ENCODE results near the gene DTX3. TPM values are rescaled to one million over a fixed set of nuclear protein-coding genes. Genes with fewer than 3 reads are reported as not detected.
A peak's percentile ranks its signal among the peaks of the same experiment; 100 is the strongest.
"Not testable (repeated sequence)": the region's sequence is repeated elsewhere in the genome, so short reads cannot be mapped to it uniquely, and the experiment has no call there.

Gene DTX3
- 26.0 TPM for total RNA-seq
- long read RNA-seq, partial matches to known transcripts: 5 of 20 reads
- long read RNA-seq, other reads (novel, unspliced or antisense): 9 of 20 reads

- Histone ChIP-seq H3K9me3 (no peaks in the 10 kb centered on the region), H3K36me3 (peaks cover 30% of the 10 kb centered on the region), H3K4me1 (peaks cover 16% of the 10 kb centered on the region), H3K4me3 (peak within 1 kb of the TSS; percentile 58), H3K27ac (peak within 1 kb of the TSS; percentile 89), H3K27me3 (no peaks in the 10 kb centered on the region)
- ATAC-seq (peak; percentile 49), DNase-seq (no peak)
- TF ChIP-seq CTCF (IDR thresholded peaks at IDR 0.05): no peak
- intact Hi-C loops (cut with DNase I): no loop called here
These were observed at the start of gene DTX3 for GRCh38 chr12:57604454-57604991. Gene DTX3, plus strand, starts transcription at chr12:57604824. Its CDS starts 1,694 bp downstream, at chr12:57606518.

GRCh38 chr12:57554897-57555296 is 49.7 kb upstream of the DTX3 start:
- Histone ChIP-seq H3K27me3 (peaks cover 9% of the 10 kb centered on the region), H3K9me3 (no peaks in the 10 kb centered on the region), H3K4me3 (no peak overlapping the region), H3K4me1 (peaks cover 3% of the 10 kb centered on the region), H3K27ac (no peak overlapping the region), H3K36me3 (no peaks in the 10 kb centered on the region)
- DNase-seq: peak; percentile 3
- intact Hi-C loops (cut with DNase I): no loop called here
- TF ChIP-seq CTCF (IDR thresholded peaks at IDR 0.05): no peak
- ATAC-seq: no peak

- intact Hi-C loops (cut with DNase I): no loop called here
- Histone ChIP-seq H3K4me3 (no peak overlapping the region), H3K9me3 (no peaks in the 10 kb centered on the region), H3K27me3 (no peaks in the 10 kb centered on the region), H3K36me3 (no peaks in the 10 kb centered on the region), H3K27ac (no peak overlapping the region), H3K4me1 (no peaks in the 10 kb centered on the region)
- ATAC-seq (no peak), DNase-seq (no peak)
- TF ChIP-seq CTCF (IDR thresholded peaks at IDR 0.05): no peak
These were observed 45.8 kb upstream of the DTX3 start for GRCh38 chr12:57558864-57559263.

GRCh38 chr12:57560516-57560915 is 44.1 kb upstream of the DTX3 start:
- DNase-seq: no peak

GRCh38 chr12:57561117-57561516 is 43.5 kb upstream of the DTX3 start:
- H3K4me3 ChIP-seq; H3K4me1 ChIP-seq; intact Hi-C loops (cut with DNase I); H3K27me3 ChIP-seq; H3K27ac ChIP-seq; ATAC-seq; H3K9me3 ChIP-seq; DNase-seq; H3K36me3 ChIP-seq: not testable (repeated sequence)

More at GRCh38 chr12:57560516-57560915, 44.1 kb upstream of the DTX3 start:
- Histone ChIP-seq H3K27ac (no peak overlapping the region), H3K27me3 (no peaks in the 10 kb centered on the region), H3K36me3 (no peaks in the 10 kb centered on the region), H3K9me3 (no peaks in the 10 kb centered on the region), H3K4me1 (no peaks in the 10 kb centered on the region), H3K4me3 (no peak overlapping the region)
- ATAC-seq: no peak
- intact Hi-C loops (cut with DNase I): no loop called here
- TF ChIP-seq CTCF (IDR thresholded peaks at IDR 0.05): no peak

GRCh38 chr12:57563358-57563757 is 41.3 kb upstream of the DTX3 start:
- DNase-seq (no peak), ATAC-seq (no peak)
- no peaks in the 10 kb centered on the region for H3K36me3 ChIP-seq
- intact Hi-C loops (cut with DNase I): no loop called here
- H3K27ac ChIP-seq: no peak overlapping the region
- H3K27me3 ChIP-seq: no peaks in the 10 kb centered on the region
- H3K9me3 ChIP-seq: no peaks in the 10 kb centered on the region
- H3K4me3 ChIP-seq: no peak overlapping the region
- H3K4me1 ChIP-seq: no peaks in the 10 kb centered on the region
- TF ChIP-seq CTCF (IDR thresholded peaks at IDR 0.05): no peak

All from upper lobe of right lung (tissue), 1 donor.